ENCODE results near the gene ADAM19.

The ADAM19 gene

GRCh38 chr5:157471709-157472108, 103.9 kb downstream of the ADAM19 start:
- Histone ChIP-seq H3K27me3 (ENCODE audit: control insufficient read depth, insufficient read depth, low read length) (no peaks in the 10 kb centered on the region), H2AFZ (no peak overlapping the region), H3K36me3 (ENCODE audit: control insufficient read depth, insufficient read depth, low read length) (no peaks in the 10 kb centered on the region), H3K4me1 (no peaks in the 10 kb centered on the region), H3K27ac (no peak overlapping the region), H3K4me2 (ENCODE audit: low read length) (no peak overlapping the region), H3K4me3 (ENCODE audit: low read depth, low read length) (no peak overlapping the region), H3K79me2 (no peaks in the 10 kb centered on the region), H3K9me3 (ENCODE audit: control insufficient read depth, low read length) (no peaks in the 10 kb centered on the region), H3K9ac (no peak overlapping the region)
- TF ChIP-seq, protein P1, sequence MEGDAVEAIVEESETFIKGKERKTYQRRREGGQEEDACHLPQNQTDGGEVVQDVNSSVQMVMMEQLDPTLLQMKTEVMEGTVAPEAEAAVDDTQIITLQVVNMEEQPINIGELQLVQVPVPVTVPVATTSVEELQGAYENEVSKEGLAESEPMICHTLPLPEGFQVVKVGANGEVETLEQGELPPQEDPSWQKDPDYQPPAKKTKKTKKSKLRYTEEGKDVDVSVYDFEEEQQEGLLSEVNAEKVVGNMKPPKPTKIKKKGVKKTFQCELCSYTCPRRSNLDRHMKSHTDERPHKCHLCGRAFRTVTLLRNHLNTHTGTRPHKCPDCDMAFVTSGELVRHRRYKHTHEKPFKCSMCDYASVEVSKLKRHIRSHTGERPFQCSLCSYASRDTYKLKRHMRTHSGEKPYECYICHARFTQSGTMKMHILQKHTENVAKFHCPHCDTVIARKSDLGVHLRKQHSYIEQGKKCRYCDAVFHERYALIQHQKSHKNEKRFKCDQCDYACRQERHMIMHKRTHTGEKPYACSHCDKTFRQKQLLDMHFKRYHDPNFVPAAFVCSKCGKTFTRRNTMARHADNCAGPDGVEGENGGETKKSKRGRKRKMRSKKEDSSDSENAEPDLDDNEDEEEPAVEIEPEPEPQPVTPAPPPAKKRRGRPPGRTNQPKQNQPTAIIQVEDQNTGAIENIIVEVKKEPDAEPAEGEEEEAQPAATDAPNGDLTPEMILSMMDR (IDR thresholded peaks at IDR 0.05), result peak; percentile 12

DNA sequence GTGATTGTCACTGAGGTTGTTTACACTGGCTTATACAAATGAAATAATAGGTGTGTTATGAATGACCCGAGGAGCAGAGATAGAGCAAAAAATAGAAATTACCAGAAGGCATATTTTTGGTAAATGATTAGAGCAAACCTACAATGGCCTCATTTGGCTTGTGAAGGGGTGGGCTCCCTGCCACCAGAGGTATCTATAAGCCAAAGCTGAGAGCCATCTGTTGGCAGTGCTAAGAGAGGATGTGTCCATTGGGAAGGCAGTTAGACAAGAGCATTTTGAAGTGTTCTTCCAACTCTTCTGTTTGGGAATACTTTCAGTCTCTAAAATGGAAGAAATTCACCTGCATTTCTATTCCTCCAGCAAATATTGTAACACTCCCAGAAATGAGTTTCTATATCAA, 104.9 kb downstream of the ADAM19 start:
- Histone ChIP-seq H3K79me2 (no peaks in the 10 kb centered on the region), H3K36me3 (ENCODE audit: control insufficient read depth, insufficient read depth, low read length) (no peaks in the 10 kb centered on the region), H3K9me3 (ENCODE audit: control insufficient read depth, low read length) (no peaks in the 10 kb centered on the region), H3K27ac (no peak overlapping the region), H3K9ac (no peak overlapping the region), H3K4me3 (ENCODE audit: low read depth, low read length) (no peak overlapping the region), H3K27me3 (ENCODE audit: control insufficient read depth, insufficient read depth, low read length) (no peaks in the 10 kb centered on the region), H2AFZ (no peak overlapping the region), H3K4me2 (ENCODE audit: low read length) (no peak overlapping the region), H3K4me1 (no peaks in the 10 kb centered on the region)
- TF ChIP-seq, protein P1 (IDR thresholded peaks at IDR 0.05), result no peak

DNA sequence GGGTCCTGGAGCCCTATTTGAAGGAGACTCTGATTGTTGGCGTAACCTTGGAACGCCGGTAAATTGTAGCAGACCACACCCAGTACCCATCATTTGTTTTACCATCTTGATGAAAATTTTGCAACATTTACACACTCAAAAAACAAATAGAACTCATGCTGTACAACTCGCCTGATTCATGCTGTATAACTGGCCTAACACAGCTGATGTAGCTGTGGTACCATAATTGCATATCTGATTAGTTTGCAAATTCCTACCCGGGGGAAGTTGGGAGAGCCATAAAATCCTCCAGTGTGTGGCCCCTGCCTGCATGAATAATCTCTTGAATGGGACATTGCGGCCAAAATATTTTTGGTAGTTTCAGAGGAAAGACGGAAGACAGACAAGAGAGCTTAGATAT, 105.9 kb downstream of the ADAM19 start:
- Histone ChIP-seq H3K9me3 (ENCODE audit: control insufficient read depth, low read length) (no peaks in the 10 kb centered on the region), H3K4me3 (ENCODE audit: low read depth, low read length) (no peak overlapping the region), H3K4me1 (no peaks in the 10 kb centered on the region), H3K27me3 (ENCODE audit: control insufficient read depth, insufficient read depth, low read length) (no peaks in the 10 kb centered on the region), H3K4me2 (ENCODE audit: low read length) (no peak overlapping the region), H3K9ac (no peak overlapping the region), H3K36me3 (ENCODE audit: control insufficient read depth, insufficient read depth, low read length) (no peaks in the 10 kb centered on the region), H3K27ac (no peak overlapping the region), H2AFZ (no peak overlapping the region), H3K79me2 (no peaks in the 10 kb centered on the region)
- TF ChIP-seq, protein P1 (IDR thresholded peaks at IDR 0.05), result no peak

DNA sequence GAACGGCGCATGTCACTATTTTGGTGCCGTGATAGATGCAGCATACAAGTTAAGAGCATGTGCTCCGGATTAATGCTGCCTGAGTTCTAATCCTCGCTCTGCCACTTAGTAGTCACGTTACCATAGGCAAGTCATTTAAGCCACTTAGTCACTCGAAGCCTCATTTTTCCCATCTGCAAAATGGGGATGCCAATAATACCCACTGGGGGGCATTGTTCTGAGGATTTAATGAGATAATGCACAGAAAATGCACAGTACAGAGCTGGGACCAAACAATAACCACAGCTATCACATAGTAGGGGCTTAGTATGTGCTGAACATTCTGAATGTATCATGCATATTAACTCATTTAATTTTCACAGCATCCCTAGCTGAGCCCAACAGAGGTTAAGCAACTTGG, 106.5 kb downstream of the ADAM19 start:
- Histone ChIP-seq H3K27me3 (ENCODE audit: control insufficient read depth, insufficient read depth, low read length) (no peaks in the 10 kb centered on the region), H3K4me3 (ENCODE audit: low read depth, low read length) (no peak overlapping the region), H3K27ac (no peak overlapping the region), H3K4me1 (no peaks in the 10 kb centered on the region), H3K36me3 (ENCODE audit: control insufficient read depth, insufficient read depth, low read length) (no peaks in the 10 kb centered on the region), H3K79me2 (no peaks in the 10 kb centered on the region), H3K9ac (no peak overlapping the region), H3K9me3 (ENCODE audit: control insufficient read depth, low read length) (no peaks in the 10 kb centered on the region), H3K4me2 (ENCODE audit: low read length) (no peak overlapping the region), H2AFZ (no peak overlapping the region)
- TF ChIP-seq, protein P1 (IDR thresholded peaks at IDR 0.05), result no peak

DNA sequence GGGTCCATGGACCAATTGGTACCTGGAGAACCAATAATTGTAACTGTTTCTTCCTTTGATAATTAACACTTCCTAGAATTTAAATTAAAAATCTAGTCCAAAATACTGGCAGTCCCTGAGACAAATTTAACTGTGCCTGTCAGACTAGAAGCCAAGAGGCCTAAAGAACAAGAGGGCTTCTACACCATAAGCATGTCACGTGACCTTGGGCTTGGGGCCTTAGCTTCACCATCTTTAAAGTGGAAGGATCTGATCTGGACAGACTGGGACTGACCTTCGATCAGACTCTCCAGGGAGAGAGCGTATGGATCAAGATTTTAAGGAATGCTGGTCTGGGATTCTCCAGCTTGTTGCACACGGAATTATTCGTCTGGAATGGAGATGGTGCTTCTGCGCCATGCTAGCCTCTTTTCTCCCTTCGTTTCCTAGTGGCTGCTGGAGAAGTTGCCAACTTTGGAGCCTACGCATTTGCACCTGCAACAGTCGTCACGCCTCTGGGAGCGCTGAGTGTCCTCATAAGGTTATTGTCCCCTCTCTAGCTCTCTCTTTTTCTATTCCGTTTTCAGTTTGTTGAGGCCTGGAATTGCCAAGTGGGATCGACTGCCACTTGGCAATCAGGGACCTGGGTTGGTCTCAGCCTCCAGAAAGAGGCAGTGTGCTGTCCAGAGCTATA, 107.1 kb downstream of the ADAM19 start:
- TF ChIP-seq, protein P1 (IDR thresholded peaks at IDR 0.05), result no peak
- Histone ChIP-seq H3K9ac (no peak overlapping the region), H3K36me3 (ENCODE audit: control insufficient read depth, insufficient read depth, low read length) (no peaks in the 10 kb centered on the region), H2AFZ (no peak overlapping the region), H3K4me2 (ENCODE audit: low read length) (no peak overlapping the region), H3K27me3 (ENCODE audit: control insufficient read depth, insufficient read depth, low read length) (no peaks in the 10 kb centered on the region), H3K9me3 (ENCODE audit: control insufficient read depth, low read length) (no peaks in the 10 kb centered on the region), H3K27ac (no peak overlapping the region), H3K4me1 (no peaks in the 10 kb centered on the region), H3K4me3 (ENCODE audit: low read depth, low read length) (no peak overlapping the region), H3K79me2 (no peaks in the 10 kb centered on the region)

Measured in parathyroid adenoma (tissue), 2 donors.